Measurements from ENCODE around the gene OR13D1. TPM values are rescaled to one million over a fixed set of nuclear protein-coding genes. Genes with fewer than 3 reads are reported as not detected.

Gene OR13D1
- total RNA-seq, 2 donors from 2014 or later = not detected

- TF ChIP-seq CTCF (IDR thresholded peaks at IDR 0.05) = peak; percentile 62
- no peaks in the 10 kb centered on the region for H3K9me3 ChIP-seq
- no peak for ATAC-seq (ENCODE audit: insufficient number of reproducible peaks, low FRiP score, low read depth)
- H3K4me1 ChIP-seq (ENCODE audit: control insufficient read depth in 1 of 2, low read depth in 2 of 2) = peaks cover 3 to 4% of the 10 kb centered on the region in 2 donors
- H3K27me3 ChIP-seq (replicated peaks; ENCODE audit: insufficient read depth) = no peaks in the 10 kb centered on the region
- no peak overlapping the region for H3K4me3 ChIP-seq
- no peaks in the 10 kb centered on the region for H3K36me3 ChIP-seq
- DNase-seq (ENCODE audit: low spot score) = no peak
- H3K27ac ChIP-seq = no peak overlapping the region
Observed at GRCh38 chr9:104743376-104743985, 49.2 kb downstream of the OR13D1 start.

Other genes with a start within 250 kb of the OR13D1 start
- gene OR13F1, start 190.3 kb upstream of the OR13D1 start, total RNA-seq = not detected
- not detected for gene OR13C4, start 167.3 kb upstream of the OR13D1 start, total RNA-seq
- gene OR13C3, start 157.7 kb upstream of the OR13D1 start, total RNA-seq = not detected
- not detected for gene OR13C8, start 125.3 kb upstream of the OR13D1 start, total RNA-seq
- not detected for gene OR13C5, start 95.1 kb upstream of the OR13D1 start, total RNA-seq
- gene OR13C2, start 88.9 kb upstream of the OR13D1 start, total RNA-seq = not detected
- not detected for gene OR13C9, start 76.3 kb upstream of the OR13D1 start, total RNA-seq
- 10 to 100 TPM; 19.2 to 42.6 TPM for gene NIPSNAP3A, start 53.2 kb downstream of the OR13D1 start, total RNA-seq
- gene NIPSNAP3B, start 69.6 kb downstream of the OR13D1 start, total RNA-seq = 1 to 10 TPM; 6.4 to 7.7 TPM
- 10 to 100 TPM; 48.1 to 79.7 TPM for gene ABCA1, start 233.6 kb downstream of the OR13D1 start, total RNA-seq

Data from thoracic aorta (tissue), 2 donors.